KG1 (cell line): Measurements from ENCODE around the gene CLDN6.

Experiments
- DNase-seq: peaks from one replicate; lab custom pipeline; 2025; lab: John Stamatoyannopoulos, UW

Gene CLDN6

DNA sequence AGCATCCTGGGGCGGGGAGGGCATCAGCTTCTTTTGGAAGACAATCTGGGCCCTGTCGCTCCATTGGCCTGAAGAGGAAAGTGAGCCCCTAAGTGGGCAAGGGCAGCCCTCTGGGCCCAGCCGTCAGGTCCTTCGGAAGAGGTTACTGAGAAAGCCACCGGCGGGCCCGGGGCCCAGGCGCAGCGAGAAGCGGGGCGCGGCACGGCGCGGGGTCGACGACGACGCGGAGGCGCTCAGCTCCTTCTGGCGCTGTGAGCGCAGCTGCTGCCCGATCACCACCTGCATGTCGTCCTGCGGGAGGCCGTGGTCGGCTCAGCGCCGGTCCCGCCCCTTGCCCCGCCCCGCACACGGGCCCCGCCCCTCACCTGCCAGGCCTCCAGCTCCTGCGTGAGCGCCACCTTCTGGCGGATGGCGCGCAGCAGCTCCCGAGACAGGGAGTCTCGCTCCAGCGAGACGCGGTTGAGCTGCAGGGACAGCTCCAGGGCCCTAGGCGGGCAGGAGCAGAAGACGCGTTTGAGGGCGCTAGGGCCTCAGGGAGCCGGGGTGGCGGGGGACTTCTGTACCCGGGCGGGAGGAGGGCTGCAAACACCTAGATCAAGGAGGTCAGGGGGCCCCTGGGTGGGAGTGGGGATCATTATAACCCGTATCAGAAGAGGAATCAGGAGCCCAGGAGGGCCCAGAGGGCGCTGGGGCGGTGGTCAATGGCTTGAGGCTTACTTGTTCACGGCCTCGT is 10.2 kb upstream of the CLDN6 start:
- DNase-seq, result no peak

GRCh38 chr16:3027489-3027795 is 9.5 kb upstream of the CLDN6 start:
- DNase-seq, result no peak

DNA sequence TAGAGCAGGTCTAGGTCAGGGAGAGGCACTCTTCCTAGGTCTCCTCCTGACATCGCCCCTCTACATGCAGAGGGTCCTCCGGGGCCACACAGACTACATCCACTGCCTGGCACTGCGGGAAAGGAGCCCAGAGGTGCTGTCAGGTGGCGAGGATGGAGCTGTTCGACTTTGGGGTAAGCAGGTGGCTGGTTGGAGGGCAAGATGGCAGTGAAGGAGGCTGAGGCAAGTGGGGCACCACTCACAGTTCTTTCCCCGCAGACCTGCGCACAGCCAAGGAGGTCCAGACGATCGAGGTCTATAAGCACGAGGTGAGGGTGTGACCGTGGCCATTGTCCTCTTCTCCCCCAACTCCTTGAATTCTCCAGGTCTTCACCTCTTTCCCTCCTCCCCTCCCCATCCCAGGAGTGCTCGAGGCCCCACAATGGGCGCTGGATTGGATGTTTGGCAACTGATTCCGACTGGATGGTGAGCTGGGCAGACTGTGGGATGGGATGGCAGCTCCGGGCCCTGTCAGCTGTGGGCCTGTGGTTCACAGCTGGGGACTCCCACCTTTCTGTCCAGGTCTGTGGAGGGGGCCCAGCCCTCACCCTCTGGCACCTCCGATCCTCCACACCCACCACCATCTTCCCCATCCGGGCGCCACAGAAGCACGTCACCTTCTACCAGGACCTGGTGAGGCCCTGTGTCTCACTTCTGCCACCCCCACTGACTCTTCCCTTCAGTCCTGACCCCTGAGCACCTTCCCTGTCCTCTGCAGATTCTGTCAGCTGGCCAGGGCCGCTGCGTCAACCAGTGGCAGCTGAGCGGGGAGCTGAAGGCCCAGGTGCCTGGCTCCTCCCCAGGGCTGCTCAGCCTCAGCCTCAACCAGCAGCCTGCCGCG is 8.9 kb upstream of the CLDN6 start:
- DNase-seq, result no peak

GRCh38 chr16:3026003-3026378 is 8.0 kb upstream of the CLDN6 start:
- no peak for DNase-seq

DNA sequence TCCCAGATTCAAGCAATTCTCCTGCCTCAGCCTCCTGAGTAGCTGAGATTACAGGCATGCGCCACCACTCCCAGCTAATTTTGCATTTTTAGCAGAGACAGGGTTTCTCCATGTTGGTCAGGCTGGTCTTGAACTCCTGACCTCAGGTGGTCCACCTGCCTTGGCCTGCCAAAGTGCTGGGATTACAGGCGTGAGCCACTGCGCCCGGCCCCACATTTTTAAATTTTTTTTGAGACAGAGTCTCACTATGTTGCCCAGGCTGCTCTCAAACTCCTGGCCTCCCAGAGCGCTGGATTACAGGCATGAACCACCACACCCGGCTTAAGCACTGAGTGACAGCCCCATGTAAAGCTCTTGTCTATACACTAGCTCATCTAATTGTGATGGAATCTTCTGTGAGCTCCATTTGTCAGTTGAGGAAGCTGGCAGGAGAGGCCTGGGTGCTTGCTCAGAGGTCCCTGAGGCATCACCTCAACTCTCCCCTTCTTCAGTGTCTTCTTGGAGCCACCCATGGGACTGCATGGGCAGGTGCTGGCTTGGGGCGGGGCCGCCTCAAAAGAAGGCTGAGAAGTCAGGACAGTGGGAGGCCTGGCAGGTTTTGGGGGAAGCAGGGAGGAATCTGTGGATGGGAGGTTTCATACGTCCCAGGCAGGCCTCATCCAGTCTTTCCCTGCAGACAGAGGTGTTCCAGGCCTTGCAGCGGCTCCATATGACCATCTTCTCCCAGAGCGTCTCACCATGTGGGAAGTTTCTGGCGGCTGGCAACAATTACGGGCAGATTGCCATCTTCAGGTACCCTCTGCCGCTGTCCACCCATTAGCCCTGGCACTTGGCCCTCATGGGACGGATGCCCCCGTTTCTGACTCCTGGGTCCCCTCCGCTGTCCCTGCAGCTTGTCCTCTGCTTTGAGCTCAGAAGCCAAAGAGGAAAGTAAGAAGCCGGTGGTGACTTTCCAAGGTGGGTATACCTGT is 7.3 kb upstream of the CLDN6 start:
- no peak for DNase-seq

DNA sequence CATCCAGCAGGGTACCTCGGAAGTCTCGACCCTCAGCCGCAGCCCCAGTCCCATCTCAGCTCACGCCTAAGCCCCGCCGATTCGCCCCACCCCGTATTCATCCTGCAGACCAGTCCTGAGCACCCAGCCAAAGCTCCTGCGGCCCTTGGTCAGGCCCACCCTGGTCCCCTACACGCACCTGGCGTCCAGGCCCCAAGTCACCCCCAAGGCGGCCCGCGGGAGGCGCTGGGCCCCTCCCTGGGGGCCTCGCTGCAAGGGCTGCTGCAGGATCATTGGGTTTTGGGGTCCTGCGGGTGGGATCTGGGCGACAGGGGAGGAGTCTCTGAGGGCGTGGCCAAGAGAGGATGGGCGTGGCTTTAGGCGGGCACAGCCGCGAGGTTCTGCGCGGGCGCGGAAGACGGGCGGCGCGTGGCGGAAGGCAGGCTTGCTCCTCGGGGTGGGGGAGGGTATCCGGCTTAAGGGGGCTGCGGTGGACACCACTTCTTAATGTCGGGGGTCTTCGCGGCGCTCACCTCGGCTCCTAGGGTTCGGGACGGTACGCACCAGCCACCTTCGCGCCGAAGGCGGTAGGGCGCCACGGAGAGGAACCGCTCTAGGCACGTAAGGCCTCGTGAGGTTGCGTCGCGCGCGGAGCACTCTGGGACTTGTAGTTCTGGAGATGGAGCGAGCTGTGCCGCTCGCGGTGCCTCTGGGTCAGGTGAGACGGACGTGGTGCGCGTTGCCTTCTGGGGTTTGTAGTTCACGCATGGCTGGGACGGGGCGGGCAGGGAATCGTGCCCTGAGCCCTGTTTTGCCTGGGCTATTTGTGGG is 5.9 kb upstream of the CLDN6 start, which contains the start of the genes HCFC1R1 and THOC6:
TSS of gene HCFC1R1 (minus strand) at position 274 of the 810 bp plus-strand sequence. CDS start at position 273, 1 bp downstream.
TSS of gene THOC6 (plus strand) at position 367 of the 810 bp plus-strand sequence. CDS start at position 659, 292 bp downstream.
- peak; percentile 95 for DNase-seq

GRCh38 chr16:3023415-3023668 is 5.4 kb upstream of the CLDN6 start:
- no peak for DNase-seq

GRCh38 chr16:3022684-3023414 is 4.9 kb upstream of the CLDN6 start:
- no peak for DNase-seq

DNA sequence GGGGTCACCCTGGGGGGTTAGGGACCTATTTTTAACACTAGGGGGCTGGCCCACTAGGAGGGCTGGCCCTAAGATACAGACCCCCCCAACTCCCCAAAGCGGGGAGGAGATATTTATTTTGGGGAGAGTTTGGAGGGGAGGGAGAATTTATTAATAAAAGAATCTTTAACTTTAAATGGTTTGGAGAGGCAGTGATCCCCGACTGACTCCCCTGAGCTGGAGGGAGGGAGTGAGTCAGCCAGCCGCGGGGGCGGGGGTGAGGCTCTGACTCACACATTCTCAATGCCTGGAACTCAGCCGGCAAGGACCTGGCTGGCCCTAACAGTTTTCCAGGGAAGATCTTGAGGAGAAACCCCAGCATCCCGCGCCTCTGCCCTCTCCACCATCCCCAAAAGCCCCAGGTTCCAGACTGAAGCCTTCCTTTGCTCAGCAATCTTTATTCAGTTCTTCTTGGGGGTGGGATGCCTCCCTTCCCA is 4.3 kb upstream of the CLDN6 start:
- DNase-seq, result peak; percentile 15

GRCh38 chr16:3021449-3022207 is 3.6 kb upstream of the CLDN6 start:
- DNase-seq, result peak; percentile 57

- no peak for DNase-seq
Measured at GRCh38 chr16:3020604-3021448, 2.8 kb upstream of the CLDN6 start.

- DNase-seq, result peak; percentile 83
Measured at GRCh38 chr16:3020247-3020603, 2.2 kb upstream of the CLDN6 start, which contains the start of gene TNFRSF12A. Gene TNFRSF12A, plus strand, starts transcription at chr16:3020368. Its CDS starts 30 bp downstream, at chr16:3020398.

GRCh38 chr16:3019594-3020246 is 1.7 kb upstream of the CLDN6 start:
- DNase-seq, result no peak

- no peak for DNase-seq
Measured at GRCh38 chr16:3017344-3017743, 639 bp downstream of the CLDN6 start.

DNA sequence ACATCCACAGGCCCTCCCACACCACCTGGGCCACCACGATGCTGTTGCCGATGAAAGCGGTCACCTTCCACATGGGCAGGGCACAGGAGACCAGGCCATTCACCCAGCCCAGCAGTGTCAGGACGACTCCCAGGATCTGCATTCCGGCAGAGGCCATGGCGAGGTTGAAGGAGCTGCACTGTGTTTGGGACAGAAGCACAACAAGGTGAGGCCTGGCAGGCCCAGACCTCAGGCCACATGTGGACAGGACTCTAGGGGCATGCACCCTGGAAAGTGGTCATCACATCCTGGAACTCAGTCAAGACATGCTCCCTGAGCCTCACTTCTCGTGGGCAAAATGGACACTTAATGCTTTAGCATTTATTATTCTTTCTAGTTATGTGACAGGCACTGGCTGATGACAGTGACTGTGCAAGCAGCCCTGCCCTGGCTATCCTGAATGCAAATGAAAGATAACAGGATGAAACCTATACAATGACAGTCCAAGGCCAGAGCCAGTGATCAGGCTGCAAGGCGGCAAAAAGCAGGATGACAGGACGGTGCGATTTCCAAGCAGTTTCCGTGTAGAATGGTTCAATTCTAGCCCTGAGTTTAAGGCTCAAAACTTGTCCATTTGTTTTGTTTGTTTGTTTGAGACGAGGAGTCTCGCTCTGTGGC is 2.0 kb downstream of the CLDN6 start:
- no peak for DNase-seq

GRCh38 chr16:3014971-3015370 is 3.0 kb downstream of the CLDN6 start:
- DNase-seq, result no peak

- DNase-seq, result no peak
Measured at GRCh38 chr16:3013998-3014690, 3.8 kb downstream of the CLDN6 start.
